ENCODE measurements around the gene NEMP1.
"Not testable (repeated sequence)": the region's sequence is repeated elsewhere in the genome, so short reads cannot be mapped to it uniquely, and the experiment has no call there.

Gene NEMP1

DNA sequence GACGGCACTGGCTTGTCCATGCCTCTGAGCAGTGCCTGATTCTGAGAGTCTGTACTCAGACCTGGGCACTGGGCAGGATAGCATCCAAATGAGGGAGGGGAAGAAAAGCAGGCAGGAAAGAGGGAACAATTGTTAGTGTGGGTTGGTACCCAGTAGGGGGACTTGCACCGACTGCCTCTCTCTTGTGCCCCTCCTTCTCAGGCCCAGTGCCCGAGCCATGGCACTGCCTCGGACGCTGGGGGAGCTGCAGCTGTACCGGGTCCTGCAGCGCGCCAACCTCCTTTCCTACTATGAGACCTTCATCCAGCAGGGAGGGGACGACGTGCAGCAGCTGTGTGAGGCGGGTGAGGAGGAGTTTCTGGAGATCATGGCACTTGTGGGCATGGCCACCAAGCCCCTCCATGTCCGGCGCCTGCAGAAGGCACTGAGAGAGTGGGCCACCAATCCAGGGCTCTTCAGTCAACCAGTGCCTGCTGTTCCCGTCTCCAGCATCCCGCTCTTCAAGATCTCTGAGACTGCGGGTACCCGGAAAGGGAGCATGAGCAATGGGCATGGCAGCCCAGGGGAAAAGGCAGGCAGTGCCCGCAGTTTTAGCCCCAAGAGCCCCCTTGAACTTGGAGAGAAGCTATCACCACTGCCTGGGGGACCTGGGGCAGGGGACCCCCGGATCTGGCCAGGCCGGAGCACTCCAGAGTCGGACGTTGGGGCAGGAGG lies 12.5 kb upstream of the NEMP1 start:
- peak; percentile 53 for DNase-seq (ENCODE audit: low spot score)

DNA sequence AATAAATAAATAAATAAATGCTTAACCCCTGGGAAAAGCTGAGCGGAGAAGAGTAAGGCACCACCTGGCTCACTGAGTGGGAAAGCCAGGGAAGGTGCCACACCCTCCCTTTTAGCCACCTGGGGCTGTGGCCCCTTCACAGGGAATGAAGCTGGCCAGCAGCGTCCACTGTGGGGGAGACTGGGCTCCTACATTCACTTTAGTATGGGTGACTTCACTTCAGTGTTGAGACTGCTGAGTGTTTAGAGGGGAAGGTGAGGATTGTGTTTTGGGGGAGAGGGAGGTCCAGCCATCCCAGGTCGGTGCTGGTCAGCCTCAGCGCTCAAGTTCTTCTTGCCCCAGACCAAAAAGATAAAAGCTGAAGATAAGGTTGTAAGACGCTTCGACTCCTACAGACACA lies 11.9 kb upstream of the NEMP1 start:
- DNase-seq (ENCODE audit: low spot score), result no peak

DNA sequence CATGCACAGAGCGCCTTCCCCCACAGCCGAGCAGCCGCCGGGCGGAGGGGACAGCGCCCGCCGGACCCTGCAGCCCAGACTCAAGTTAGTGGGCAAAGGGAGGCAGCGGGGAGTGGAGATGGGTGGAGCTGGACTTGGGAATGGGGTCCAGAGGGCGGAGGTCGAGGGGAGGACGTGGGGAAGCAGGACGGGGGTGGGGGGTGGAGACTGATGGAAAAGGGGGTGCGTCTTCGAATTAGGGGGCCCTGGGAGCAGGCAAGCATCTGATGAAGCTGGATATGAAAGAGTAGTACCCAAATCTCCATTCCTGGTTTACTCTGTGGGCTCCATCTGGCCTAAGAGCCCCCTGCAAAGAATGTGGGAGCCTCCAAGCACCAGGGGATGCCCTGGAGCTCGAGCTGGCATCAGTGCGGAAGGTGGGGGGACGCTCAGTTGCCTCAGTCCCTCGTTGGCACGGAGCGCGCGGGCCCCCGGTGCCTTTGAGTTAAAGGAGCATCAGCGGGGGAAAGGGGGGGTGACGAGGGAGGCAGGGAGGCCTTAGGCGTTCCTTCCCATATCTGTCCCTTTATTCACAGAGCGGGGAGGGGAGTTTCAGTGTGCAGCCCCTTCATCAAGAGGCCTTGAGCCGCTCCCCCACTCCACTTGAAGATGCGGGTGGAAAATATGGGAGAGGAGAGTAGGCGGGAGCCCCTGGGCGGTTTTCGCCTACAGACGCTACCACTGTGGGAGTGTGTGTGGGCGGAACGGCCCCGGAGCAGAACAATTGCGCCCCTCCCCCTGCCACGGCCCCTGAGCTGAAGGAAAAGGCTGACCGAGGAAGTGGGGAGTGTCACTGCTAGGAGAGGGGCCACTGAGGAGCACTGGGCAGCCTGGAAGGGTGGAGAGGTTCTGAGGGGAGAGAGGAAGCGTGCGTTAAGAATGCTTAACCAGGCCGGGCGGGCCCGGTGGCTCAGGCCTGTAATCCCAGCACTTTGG lies 11.0 kb upstream of the NEMP1 start:
- DNase-seq (ENCODE audit: low spot score), result peak; percentile 55

DNA sequence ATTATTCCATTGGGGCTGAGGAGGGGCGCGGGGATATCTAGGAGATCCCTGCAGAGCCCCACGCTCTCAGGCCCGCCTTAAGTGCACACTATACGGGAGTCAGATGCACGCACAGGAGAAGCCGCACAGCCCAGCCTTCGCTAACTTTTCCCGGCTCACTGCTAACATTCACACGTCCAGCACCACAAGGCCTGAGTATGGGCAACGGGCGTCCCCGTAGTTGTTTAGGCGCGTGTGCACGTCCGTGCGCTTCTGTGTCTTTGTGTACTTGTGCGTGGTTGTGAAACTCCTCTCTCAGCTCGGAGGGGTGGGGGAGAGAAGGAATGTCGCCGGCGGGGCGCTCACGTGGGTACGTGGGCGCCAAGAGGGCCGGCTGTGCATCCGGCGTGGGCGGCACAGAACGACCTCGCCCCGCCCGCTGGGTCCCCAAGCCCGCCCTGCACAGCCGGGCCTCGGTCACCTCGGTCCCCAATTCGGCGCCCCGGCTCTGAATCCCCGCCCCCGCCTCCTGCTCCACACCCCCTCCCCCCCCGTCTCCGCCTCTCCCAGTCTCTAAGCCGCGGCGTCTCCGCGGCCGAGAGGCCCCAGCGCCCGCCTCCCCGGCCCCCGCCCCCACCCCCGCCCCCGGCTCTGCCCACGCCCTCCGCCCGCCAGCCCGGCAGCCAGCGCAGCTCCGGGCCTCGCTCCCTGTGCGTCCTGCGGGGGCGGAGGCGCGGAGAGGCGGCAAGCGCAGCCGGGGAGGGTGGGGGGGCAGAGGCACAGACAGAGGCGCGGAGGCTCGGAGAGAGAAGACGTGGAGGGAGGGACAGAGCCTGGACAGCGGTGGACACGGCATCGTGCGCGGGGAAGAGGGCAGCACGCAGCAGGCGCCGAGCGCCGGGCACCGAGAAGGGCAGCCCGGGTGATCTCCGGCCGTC lies 10.0 kb upstream of the NEMP1 start, which contains the start of gene NAB2:
Gene NAB2, plus strand, starts transcription at position 761 of the 917 bp plus-strand sequence. CDS start 158 bp downstream, outside the sequence.
- DNase-seq (ENCODE audit: low spot score), result peak; percentile 94

DNA sequence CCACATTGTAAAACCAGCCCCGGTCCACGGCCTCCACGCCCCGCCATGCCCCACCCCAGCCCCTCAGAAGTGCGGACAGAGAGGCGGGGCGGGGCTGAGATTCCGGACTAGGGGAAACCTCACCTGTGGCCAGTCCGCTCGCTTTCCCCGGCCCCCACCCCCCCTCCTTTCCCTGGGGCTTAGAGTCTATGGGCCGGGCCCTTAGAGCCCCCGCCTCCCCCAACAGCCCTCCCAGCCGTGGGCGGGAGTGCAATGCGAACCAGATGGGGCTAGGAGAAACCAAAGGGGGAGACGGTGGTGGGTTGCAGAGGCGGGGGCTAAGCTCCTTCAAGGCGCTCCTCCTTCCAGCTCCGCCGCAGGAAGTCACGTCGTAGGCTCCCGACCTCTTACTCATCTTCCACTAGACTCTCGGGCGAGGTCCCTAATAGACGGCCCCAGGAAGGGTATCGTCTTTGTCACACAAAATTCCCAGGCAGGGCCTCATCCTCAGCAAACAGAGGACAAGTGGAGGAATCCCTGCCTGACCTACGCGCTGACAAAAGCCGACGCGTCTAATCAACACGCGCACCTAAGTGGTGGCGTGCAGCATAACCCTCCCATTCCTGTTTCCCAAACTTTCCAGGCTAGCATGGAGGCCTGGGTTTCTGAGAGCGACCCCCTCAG lies 9.2 kb upstream of the NEMP1 start:
- peak; percentile 89 for DNase-seq (ENCODE audit: low spot score)

DNA sequence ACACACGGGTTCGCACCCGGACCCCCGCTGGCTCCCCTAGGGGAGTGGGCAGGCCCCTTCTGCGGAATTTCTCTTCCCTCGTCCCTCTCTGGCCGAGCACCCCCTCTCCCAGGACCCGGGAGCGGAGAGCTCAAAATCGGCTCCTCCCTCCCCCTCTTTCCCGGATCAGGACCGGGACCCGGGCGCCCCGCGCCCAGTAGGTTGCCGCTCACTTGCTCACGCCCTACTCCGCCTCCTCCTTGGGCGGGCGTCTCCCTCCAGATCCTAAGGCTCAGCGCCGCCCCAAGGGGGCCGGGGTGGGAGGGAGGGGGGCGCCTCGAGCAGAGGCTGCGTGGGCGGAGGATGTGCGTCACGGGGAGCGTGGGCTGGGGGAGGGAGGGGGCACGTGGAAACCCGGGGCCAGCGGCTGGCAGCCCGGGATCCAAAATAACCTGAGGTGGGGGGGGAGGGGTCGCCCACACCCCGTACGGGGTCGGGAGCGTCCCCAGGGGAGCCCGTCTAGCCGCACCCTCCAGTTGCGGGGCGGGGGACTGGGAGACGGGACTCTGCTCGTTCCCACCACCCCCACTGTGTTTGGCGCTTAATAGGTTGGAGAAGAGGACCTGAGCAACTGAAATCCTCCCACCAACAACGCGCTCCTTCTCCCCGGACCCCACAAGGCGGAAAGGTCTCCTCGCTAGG lies 8.6 kb upstream of the NEMP1 start:
- peak; percentile 91 for DNase-seq (ENCODE audit: low spot score)

DNA sequence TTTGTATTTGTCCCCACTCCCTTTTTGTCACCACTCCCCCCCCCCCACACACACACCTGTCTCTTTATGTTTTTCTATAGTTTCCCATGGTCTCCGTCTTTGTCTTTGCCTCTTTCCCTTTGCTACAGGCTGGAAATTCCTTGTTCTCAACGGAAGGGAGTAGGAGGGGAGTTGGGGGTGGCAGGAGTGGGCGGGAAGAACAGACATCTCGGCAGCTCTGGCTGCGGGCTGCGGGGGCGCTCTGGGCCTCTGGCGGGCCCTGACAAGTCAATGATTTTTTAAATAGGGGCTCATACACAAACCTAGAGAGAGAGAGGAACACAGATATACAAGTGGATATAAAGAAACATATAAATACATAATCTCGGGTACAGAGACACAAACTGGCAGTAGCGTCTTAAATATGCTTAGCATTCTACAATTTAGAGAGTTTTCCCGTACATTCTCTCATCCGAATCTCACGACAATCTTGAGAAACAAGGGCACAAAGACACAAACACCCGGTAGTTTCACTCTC lies 8.0 kb upstream of the NEMP1 start:
- DNase-seq (ENCODE audit: low spot score), result peak; percentile 60

DNA sequence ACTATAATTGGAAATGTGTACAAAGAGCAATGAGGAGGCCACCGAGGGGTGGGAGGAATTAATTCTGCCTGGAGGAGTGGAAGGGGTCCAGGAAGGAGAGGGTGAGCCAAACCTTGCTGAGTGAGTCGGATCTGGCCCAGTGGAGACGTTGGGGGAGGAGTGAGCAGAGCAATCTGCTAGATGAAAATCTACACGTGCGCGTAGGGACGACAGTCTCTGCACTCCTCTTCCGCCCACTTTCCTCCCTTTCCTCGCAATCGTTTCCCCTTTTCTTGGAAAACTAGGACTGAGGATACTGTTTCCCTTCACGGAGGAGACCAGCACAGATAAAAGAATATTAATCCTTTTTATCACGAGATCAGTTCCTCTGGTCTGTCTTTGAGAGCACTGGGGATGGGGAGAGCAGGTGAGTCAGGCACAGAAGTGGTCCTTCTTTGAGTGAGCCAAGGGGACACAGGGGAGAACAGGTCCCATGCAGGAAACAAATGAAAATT lies 7.5 kb upstream of the NEMP1 start:
- DNase-seq (ENCODE audit: low spot score), result no peak

DNA sequence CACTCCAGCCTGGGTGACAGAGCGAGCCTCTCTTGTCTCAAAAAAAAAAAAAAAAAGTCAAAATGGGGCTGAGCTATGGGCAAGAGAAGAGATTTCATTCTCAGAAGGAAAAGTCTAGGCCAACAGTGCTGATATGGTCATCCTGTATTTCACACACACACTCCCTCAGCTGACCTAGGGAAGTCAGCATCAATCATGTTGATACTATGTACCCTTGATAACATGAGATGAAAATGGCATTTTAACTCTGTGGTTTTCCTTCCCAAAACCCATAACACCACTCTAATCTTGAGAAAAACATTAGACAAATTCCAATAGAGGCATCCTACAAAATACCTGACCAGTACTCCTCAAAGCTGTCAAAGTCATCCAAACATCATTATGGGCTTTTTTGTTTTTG lies 2.3 kb upstream of the NEMP1 start:
- DNase-seq (ENCODE audit: low spot score), result no peak

DNA sequence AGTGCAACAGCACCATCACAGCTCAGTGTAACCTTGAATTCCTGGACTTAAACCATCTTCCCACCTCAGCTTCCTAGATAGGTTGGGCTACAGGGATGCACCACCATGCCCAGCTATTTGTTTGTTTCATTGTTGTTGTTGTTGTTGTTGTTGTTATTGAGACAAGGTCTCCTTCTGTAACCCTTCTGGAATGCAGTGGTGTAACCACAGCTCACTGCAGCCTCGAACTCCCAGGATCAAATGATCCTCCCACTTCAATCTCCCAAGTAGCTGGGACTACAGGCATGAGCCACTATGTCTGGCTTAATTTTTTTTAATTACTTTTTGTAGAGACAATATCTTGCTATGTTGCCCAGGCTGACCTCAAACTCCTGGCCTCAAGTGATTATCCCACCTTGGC lies 1.2 kb upstream of the NEMP1 start:
- DNase-seq (ENCODE audit: low spot score), result no peak

DNA sequence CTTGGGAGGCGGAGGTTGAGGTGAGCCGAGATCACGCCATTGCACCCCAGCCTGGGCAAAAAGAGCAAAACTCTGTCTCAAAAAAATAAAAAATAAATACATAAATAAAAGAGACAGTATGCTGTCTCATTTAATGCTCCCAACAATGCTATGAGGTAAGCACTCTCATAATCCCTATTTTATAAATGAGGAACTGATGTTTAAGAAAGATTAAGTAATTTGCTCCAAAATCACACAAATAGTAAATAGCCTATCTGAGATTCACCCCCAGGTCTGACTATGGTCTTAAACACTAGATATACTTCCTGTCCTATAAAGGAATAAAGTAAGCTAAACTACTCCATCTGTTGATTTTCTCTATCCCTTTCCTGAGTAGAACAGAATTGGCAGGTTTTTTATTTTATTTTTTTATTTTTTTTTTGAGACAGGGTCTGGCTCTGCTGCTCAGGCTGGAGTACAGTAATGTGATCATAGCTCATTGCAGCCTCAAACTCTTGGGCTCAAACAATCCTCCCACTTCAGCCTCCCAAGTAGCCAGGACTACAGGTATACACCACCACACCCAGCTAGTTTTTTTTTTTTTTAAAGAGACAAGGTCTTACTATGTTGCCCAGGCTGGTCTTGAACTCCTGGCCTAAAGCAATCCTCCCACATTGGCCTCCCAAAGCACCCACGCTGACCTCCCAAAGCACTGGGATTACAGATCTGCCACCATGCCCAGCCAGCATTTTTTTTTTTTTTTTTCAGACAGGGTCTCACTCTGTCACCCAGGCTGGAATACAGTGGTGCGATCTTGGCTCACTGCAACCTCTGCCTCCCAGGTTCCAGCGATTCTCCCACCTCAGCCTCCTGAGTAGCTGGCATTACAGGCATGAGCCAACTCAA lies 4.8 kb downstream of the NEMP1 start:
- not testable (repeated sequence) for DNase-seq (ENCODE audit: low spot score)

DNA sequence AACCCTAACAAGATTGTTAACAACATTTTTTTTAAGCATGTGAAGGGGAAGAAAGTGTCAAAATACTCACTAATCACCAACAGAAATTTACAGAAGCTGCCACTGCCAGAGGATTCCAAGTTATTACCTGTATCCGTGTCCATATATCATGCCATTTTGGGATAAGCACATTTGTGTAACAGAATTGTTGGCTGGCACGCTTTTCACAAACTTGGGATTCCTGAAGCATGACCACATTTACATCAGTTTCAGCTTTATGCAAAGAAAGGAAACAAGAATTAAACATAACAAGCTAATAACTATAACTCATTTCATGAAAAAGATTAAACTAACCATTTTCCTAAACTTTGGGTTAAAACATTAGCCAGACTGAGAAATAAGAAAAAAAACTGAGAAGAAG lies 5.9 kb downstream of the NEMP1 start:
- peak; percentile 44 for DNase-seq (ENCODE audit: low spot score)

DNA sequence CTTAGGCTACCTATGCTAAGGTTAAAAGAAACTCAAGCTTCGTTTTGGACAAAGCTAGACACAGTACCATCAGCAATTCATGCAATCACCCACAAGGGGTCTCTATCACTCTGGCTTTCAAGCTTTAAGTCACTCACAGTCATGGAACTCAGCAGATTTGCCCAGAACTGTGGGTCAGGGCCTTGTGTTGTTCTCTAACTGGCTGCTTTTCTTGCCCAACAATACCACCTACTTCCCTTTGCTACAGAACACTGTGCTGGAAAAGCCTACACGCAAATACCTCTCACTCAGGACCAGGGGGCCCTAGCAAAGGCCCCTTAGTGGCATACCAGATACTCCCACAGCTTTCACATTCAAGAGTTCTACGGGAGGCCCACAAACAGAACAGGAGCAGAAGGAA lies 9.1 kb downstream of the NEMP1 start:
- peak; percentile 76 for DNase-seq (ENCODE audit: low spot score)

DNA sequence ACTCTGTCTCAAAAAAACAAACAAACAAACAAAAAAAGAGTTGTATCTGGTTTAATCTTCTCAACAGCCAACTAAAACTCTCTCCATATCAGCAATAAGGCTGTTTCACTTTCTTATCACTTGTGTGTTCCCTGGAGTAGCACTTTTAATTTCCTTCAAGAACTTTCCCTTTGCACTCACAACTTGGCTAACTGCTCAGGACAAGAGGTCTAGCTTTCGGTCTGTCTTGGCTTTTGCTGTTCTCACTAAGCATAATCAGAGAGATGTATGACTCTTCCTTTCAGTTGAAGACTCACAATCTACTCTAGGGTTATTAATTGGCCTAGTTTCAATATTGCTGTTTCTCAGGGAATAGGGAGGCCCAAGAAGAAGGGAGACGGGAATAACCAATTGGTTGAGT lies 12.3 kb downstream of the NEMP1 start:
- DNase-seq (ENCODE audit: low spot score), result no peak

DNA sequence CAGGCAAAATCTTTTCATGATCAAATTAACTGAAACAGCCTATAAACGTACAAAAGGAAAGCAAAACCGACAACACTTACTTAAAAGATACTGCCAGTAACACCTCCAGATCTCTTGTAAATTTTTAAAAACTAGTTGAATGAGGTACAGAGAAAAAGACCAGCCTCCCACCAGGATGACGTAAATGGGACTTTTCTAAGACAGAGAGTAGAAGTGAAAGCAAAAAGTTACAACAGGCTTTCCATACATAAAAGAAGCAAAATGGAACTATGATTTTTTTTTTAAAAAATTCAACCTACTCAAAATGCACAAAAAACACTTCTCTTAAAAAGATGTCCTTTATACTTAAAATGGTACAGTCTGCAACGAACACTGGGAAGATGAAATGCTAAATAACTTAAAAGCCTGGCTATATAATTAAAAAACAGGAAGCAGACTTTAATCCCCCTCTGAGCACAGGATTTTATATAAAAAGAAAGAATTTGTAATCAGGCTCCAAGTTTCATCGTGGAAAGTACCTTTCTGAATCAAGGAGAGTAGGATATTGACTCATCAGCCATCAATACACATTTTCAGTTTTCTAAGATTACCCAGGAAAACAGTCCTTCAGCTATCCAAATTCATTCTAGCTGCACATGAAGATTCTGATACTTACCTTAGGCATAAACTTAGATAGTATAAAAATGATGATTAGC lies 14.5 kb downstream of the NEMP1 start:
- no peak for DNase-seq (ENCODE audit: low spot score)

DNA sequence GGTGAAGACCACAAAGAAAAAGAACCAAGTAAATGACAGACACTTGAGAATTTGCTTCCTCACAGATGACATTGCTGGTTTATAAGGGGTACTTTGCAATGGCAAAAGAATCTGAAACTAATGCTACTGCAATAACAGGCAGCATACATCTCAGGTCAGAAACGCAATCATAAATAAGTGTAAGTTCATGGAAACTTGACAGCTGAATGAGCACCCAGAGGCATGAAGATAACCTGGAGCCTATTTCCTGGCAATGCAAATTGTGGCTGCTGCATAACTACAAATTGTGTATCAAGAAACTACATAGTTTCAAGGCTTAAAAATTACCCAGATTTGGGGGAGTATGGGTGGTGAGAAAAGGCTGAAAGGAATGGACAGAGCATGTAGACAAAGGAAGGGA lies 20.1 kb downstream of the NEMP1 start:
- DNase-seq (ENCODE audit: low spot score), result no peak

DNA sequence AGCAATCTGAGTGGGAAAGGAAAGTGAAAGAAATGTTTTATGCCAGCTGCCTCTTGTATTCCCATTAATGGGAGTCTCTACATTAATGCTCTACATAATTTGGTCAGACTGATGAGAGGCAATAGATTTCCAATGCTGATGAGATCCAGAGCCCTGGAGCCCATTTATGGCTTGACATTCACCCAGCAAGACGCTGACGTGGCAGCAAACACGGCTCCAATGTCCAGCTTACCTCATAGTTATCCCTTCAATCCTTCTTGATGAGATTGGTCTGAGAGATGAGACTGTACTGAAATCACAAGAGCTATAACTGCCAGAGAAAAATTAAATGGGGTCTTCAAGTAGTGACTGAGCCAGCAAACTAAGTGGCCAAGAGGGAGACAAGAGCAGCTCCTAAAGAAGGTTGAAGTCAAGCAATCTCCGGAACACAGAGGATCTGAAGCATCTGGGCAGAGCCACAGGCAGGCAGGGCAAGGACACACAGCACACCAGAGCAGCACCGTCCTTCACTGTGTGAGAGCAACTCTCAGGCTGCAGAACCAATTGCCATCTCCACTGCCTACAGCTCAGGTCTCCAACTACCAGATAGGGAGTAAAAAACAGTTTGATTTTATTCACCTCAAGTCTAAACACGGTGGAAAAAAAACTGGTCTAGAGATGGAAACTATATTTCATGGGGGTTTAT lies 21.4 kb downstream of the NEMP1 start:
- no peak for DNase-seq (ENCODE audit: low spot score)

DNA sequence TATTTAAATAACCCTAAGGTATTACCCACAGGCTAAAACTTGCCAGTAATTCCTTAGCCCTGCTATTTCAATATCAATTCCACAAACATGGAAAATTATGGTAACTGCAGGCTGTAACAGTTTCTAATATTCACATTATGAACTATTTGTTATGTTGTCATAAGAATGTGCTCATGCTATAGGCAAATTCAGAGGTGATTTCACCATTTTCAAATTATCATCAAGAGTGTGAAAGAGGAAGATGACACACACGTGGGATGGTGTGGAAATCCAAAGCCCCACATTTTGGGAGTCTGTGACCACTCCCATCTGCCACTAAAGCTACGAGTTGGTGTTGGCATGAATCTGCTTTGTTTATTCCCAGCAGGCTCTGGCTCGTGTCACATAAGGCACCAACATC lies 22.8 kb downstream of the NEMP1 start:
- no peak for DNase-seq (ENCODE audit: low spot score)

Data from GM03348 (cell line).